GM19328 (cell line): ENCODE data around the gene CCDC32.

Experiments
- ATAC-seq: cut with Tn5 transposase; IDR thresholded peaks from one replicate; pipeline ENCODE4 v1.9.1; 2021; ENCODE audit warnings: mild to moderate bottlenecking, moderate library complexity; ENCODE audit not compliant: unreplicated experiment

Gene CCDC32

GRCh38 chr15:40516322-40516721 is 48.5 kb downstream of the CCDC32 start:
- ATAC-seq = no peak

GRCh38 chr15:40513609-40514008 is 51.2 kb downstream of the CCDC32 start:
- ATAC-seq = no peak

GRCh38 chr15:40512440-40512839 is 52.4 kb downstream of the CCDC32 start:
- no peak for ATAC-seq

- ATAC-seq = no peak
Observed at GRCh38 chr15:40511472-40512133, 53.2 kb downstream of the CCDC32 start.

- no peak for ATAC-seq
Observed at GRCh38 chr15:40511093-40511471, 53.8 kb downstream of the CCDC32 start.

GRCh38 chr15:40510201-40510600 is 54.6 kb downstream of the CCDC32 start:
- ATAC-seq = no peak

- no peak for ATAC-seq
Observed at GRCh38 chr15:40508216-40508615, 56.6 kb downstream of the CCDC32 start.

GRCh38 chr15:40506964-40507571 is 57.8 kb downstream of the CCDC32 start:
- ATAC-seq = no peak
